ENCODE results near the gene CEMIP. TPM values are rescaled to one million over a fixed set of nuclear protein-coding genes. Genes with fewer than 3 reads are reported as not detected.

Gene CEMIP
- total RNA-seq, 1 donor from 2014 or later = 0.30 TPM

DNA sequence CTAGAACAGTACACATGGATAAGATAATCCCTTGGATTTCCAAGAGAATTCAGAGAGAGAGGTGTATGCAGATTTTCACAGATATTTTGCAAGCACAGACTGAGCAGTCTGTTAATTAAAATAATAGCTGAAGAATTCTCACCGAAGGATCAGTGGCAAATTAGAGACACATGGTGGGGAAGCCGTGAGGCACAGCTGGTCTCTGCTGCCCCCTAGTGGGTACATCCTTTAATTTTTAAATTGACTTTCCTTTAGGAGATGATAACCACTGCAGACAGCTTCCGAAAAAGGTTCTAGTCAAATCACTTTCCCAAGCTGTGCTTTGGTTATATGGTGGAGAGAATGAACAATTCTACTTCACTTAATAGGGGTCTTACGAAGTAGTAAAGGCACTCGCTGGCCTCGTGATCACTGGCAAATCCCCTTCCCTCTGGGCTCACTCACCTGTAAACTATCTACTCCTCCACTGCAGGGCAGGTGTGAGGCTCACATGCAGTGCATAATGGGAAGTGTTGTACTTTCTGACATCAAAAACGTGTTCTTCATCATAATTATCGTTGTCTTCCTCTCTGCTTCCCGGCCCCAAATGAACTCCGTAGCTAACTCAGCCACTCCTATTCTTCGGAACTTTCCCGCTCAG, 191.0 kb downstream of the CEMIP start:
- no peaks in the 10 kb centered on the region for H3K27me3 Mint-ChIP-seq (ENCODE audit: low read depth)
- peaks cover 41% of the 10 kb centered on the region for H3K36me3 Mint-ChIP-seq (ENCODE audit: low read depth)
- no peak overlapping the region for H3K4me3 Mint-ChIP-seq (ENCODE audit: low read depth)
- H3K9me3 Mint-ChIP-seq = peaks cover 5% of the 10 kb centered on the region
- intact Hi-C loops (cut with micrococcal nuclease) = loop anchor here (1.0 to 2.0 kb wide), 2 partner anchors 191 to 514 kb away; partner anchors contain the start of gene CEMIP
- H3K4me1 Mint-ChIP-seq (ENCODE audit: low read depth) = peaks cover 2% of the 10 kb centered on the region
- no peak overlapping the region for H3K27ac Mint-ChIP-seq
- peak; percentile 30 for DNase-seq (ENCODE audit: low spot score)

DNA sequence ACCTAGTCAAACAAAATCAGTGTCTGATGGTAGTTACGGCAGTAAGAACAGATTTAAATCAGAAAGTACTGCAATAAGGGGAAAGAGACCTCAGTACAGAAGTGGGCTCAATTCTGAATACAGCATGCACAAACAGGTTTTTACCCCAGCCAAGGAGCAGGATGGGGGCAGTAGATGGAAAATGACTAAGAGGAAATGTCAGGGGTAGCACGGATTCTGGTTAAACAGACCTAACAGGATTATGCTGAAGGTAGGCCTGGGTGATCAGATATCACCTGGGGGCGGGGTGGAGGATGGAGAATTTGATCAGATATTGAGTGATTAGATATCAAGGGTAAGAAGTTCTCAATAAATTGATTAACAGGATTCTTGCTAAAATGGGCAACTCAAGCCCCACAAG, 191.5 kb downstream of the CEMIP start:
- Mint-ChIP-seq H3K36me3 (ENCODE audit: low read depth) (peaks cover 41% of the 10 kb centered on the region), H3K4me1 (ENCODE audit: low read depth) (peaks cover 8% of the 10 kb centered on the region), H3K27me3 (ENCODE audit: low read depth) (no peaks in the 10 kb centered on the region), H3K27ac (no peak overlapping the region), H3K9me3 (no peaks in the 10 kb centered on the region), H3K4me3 (ENCODE audit: low read depth) (no peak overlapping the region)
- intact Hi-C loops (cut with micrococcal nuclease) = loop anchor here (1.0 to 2.0 kb wide), 2 partner anchors 192 to 514 kb away; partner anchors contain the start of gene CEMIP
- DNase-seq (ENCODE audit: low spot score) = no peak

DNA sequence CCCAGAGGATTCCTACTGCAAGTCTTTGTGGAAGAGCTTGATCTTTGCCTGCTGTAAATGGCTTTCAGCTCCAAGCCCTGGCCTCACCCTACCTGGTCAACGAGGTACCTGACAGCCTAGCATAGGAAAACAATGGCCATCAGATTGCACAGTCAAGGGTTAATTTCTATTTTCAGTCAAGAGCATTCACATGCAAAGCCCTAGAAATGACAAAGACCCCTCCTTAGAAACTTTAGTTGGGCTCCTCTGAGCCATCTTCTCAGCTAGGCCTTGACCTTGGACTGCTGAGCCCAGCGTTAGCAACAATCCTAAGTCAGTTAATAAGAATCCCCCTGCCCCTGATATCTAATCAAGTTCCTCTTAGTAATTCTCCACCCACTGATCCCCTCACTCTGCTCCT, 192.0 kb downstream of the CEMIP start:
- Mint-ChIP-seq H3K4me1 (ENCODE audit: low read depth) (peaks cover 8% of the 10 kb centered on the region), H3K27ac (no peak overlapping the region), H3K27me3 (ENCODE audit: low read depth) (no peaks in the 10 kb centered on the region), H3K4me3 (ENCODE audit: low read depth) (no peak overlapping the region), H3K36me3 (ENCODE audit: low read depth) (peaks cover 39% of the 10 kb centered on the region), H3K9me3 (no peaks in the 10 kb centered on the region)
- intact Hi-C loops (cut with micrococcal nuclease) = loop anchor here (2.0 kb wide), 1 partner anchor 192 kb away; the partner anchor contains the start of gene CEMIP
- no peak for DNase-seq (ENCODE audit: low spot score)

DNA sequence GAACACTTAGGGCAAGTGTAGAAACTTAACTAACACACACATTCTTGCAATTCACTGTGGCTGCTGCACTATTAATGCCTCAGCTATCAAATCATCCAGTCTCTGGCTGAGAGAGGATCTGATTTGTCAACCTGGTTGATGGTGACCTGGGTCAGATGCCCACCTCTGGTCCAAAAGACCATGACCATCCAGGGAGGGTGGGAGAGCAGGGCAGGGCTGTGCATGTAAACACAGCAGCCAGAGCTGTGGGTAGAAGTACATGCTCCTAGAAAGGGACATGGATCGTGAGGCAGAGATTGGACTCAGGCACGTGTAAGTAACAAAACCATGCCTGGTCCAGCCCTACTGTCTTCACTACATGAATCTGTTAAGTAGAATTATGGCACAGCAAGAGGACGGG, 193.1 kb downstream of the CEMIP start:
- no peak overlapping the region for H3K4me3 Mint-ChIP-seq (ENCODE audit: low read depth)
- DNase-seq (ENCODE audit: low spot score) = no peak
- intact Hi-C loops (cut with micrococcal nuclease) = no loop called here

DNA sequence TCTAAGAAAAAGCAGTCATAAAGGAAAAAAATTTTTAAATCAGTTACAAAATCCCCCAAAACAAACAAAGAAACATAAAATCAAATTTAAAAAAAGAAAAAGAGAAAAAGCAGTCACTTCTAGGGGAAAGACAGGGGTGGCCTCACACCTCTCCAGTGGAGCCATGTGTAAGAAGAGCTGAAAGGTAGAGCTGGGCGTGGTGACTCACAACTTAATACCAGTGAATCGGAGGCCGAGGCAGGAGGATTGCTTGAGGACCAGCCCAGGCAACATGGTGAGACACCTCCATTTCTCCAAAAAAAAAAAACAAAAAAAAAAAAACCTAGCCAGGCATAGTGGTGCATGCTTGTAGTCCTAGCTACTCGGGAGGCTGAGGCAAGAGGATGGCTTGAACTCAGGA, 195.7 kb downstream of the CEMIP start:
- H3K4me3 Mint-ChIP-seq (ENCODE audit: low read depth) = no peak overlapping the region
- DNase-seq (ENCODE audit: low spot score) = no peak
- H3K27me3 Mint-ChIP-seq (ENCODE audit: low read depth) = no peaks in the 10 kb centered on the region
- no peak overlapping the region for H3K27ac Mint-ChIP-seq
- H3K36me3 Mint-ChIP-seq (ENCODE audit: low read depth) = peaks cover 57% of the 10 kb centered on the region
- H3K9me3 Mint-ChIP-seq = no peaks in the 10 kb centered on the region
- intact Hi-C loops (cut with micrococcal nuclease) = loop anchor here (5.0 kb wide), 1 partner anchor 132 kb away; no protein-coding TSS in a partner anchor
- peaks cover 34% of the 10 kb centered on the region for H3K4me1 Mint-ChIP-seq (ENCODE audit: low read depth)

More for the DNA sequence above, 193.1 kb downstream of the CEMIP start:
- Mint-ChIP-seq H3K27ac (no peak overlapping the region), H3K4me1 (ENCODE audit: low read depth) (peaks cover 16% of the 10 kb centered on the region), H3K36me3 (ENCODE audit: low read depth) (peaks cover 41% of the 10 kb centered on the region), H3K9me3 (no peaks in the 10 kb centered on the region), H3K27me3 (ENCODE audit: low read depth) (no peaks in the 10 kb centered on the region)

DNA sequence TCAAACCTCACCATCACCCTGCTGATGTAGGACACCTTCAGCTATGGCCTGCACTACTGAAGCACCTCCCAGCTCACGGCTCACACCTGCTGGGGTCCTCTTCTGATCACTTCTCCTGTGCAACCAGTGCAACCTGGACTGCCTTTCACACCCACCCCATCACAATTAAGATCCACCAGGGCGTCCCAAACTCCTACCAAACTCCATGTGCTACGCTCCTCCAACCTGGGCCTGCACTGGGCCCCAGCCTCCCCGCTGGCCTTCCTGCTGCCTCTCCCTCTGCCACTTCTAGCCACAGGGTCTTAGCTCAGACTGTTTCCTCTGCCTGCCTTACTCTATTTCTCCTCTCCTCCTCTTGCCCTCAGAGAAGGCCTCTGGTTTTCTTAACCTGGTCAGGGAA, 197.7 kb downstream of the CEMIP start:
- Mint-ChIP-seq H3K4me1 (ENCODE audit: low read depth) (peaks cover 35% of the 10 kb centered on the region), H3K27ac (no peak overlapping the region), H3K4me3 (ENCODE audit: low read depth) (no peak overlapping the region), H3K9me3 (no peaks in the 10 kb centered on the region), H3K27me3 (ENCODE audit: low read depth) (no peaks in the 10 kb centered on the region), H3K36me3 (ENCODE audit: low read depth) (peaks cover 58% of the 10 kb centered on the region)
- no peak for DNase-seq (ENCODE audit: low spot score)
- intact Hi-C loops (cut with micrococcal nuclease) = loop anchor here (5.0 kb wide), 1 partner anchor 130 kb away; no protein-coding TSS in a partner anchor

DNA sequence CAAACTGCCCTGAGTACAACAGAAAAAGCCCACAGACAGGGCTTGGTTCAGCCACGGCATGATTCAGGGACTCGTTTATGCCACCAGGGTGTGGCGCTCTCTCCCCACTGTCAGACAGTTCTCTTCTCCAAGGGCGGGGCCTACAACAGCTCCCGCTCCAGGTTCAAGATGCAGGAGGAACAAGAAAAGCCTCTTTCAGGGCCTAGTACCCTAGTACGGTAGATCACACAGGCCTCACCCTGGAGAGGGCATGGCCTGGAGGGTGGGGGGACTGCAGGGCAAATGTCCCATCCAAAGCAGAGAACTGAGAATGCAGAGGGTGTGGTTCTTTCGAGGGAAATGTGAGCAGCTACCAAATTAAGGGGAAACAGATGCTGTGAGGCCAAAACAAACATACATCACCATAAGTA, 198.5 kb downstream of the CEMIP start:
- Mint-ChIP-seq H3K9me3 (no peaks in the 10 kb centered on the region), H3K27ac (no peak overlapping the region), H3K36me3 (ENCODE audit: low read depth) (peaks cover 59% of the 10 kb centered on the region), H3K27me3 (ENCODE audit: low read depth) (no peaks in the 10 kb centered on the region), H3K4me3 (ENCODE audit: low read depth) (no peak overlapping the region), H3K4me1 (ENCODE audit: low read depth) (peaks cover 42% of the 10 kb centered on the region)
- DNase-seq (ENCODE audit: low spot score) = no peak
- intact Hi-C loops (cut with micrococcal nuclease) = loop anchor here (5.0 kb wide), 1 partner anchor 130 kb away; no protein-coding TSS in a partner anchor

DNA sequence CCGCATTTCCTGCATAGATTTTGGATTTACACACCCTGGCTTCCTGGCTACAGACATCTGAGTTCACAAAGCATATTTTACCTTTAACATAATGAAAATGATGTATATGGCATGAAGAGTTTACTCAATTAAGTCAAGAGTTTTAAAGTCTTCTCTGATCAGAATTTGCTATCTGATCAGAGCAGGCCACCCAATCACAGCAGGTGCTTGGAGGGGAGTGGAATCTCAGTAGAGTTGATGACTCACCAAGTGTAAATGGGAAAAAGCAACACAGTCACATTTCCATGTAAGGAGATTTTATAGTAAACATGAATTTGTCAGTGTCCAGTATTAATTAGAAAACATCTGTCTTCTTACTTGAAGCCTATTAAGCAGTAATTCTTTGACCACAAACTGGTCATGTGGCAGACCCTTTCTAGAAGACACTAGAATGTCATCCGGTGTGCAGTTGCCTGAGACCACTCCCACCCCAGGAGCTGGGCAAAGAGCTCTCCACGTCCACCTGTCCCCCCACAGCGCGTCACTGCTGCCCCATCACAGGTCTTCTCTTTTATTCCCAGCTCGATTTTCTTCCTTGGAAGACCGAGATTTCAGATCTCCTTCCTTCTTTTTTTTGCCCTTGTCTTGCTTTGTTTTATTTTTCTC, 199.6 kb downstream of the CEMIP start:
- Mint-ChIP-seq H3K36me3 (ENCODE audit: low read depth) (peaks cover 65% of the 10 kb centered on the region), H3K9me3 (no peaks in the 10 kb centered on the region), H3K4me1 (ENCODE audit: low read depth) (peaks cover 45% of the 10 kb centered on the region), H3K27me3 (ENCODE audit: low read depth) (no peaks in the 10 kb centered on the region), H3K4me3 (ENCODE audit: low read depth) (no peak overlapping the region), H3K27ac (peak overlapping the region; percentile 73)
- intact Hi-C loops (cut with micrococcal nuclease) = loop anchor here (5.0 kb wide), 1 partner anchor 128 kb away; no protein-coding TSS in a partner anchor
- DNase-seq (ENCODE audit: low spot score) = no peak

DNA sequence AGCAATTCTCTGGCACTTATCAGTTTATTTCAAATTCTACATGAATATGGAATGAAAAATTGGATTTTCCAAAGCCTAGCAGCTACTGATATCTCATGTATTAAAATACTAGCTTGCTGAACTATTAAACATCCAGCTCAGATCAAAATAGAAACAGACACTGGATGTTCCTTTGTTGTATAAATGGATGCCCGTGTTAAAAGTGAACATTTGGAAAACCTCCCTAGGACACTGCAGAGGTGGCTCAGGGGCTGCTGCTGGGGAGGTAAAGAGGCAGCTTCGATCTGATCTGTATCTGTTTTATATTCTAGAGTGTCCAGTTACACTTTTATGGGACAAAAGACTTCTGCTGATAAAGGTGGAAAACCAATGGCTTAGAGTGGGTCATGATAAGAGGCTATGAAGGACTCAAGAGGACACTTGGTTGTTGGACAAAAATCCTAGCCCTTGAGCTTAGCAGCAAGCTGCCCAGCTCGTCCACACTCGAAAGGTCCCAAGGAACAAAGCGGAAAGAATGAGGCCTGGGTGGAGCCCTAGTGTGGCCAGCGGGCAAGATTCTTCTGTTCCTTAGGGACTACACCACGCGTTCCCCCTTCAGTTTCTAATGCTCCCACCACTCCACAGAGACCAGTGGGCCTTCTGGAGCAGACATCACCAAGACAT, 200.5 kb downstream of the CEMIP start:
- H3K36me3 Mint-ChIP-seq (ENCODE audit: low read depth) = peaks cover 61% of the 10 kb centered on the region
- H3K27ac Mint-ChIP-seq = peak overlapping the region; percentile 21
- H3K9me3 Mint-ChIP-seq = no peaks in the 10 kb centered on the region
- peaks cover 51% of the 10 kb centered on the region for H3K4me1 Mint-ChIP-seq (ENCODE audit: low read depth)
- intact Hi-C loops (cut with micrococcal nuclease) = loop anchor here (5.0 kb wide), 1 partner anchor 128 kb away; no protein-coding TSS in a partner anchor
- no peak overlapping the region for H3K4me3 Mint-ChIP-seq (ENCODE audit: low read depth)
- H3K27me3 Mint-ChIP-seq (ENCODE audit: low read depth) = no peaks in the 10 kb centered on the region
- no peak for DNase-seq (ENCODE audit: low spot score)

DNA sequence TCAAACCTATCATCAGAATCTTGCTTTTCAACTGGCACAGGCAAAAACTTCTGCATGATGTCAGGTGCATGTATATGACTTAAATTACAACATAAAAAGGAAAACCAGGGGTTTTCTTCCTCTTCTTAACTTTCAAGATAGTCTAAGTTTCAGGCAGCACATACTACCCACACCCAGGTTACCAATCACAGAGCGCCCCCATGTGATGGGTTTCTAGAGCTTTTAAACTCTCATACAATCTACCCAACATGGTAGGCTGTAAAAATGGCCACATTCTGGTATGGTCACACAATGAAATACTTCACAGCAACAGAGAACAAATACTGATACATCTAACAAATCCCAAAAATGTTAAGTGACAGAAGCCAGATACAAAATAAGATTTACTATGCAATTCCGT, 203.0 kb downstream of the CEMIP start:
- H3K4me3 Mint-ChIP-seq (ENCODE audit: low read depth) = no peak overlapping the region
- H3K9me3 Mint-ChIP-seq = no peaks in the 10 kb centered on the region
- no peak for DNase-seq (ENCODE audit: low spot score)
- intact Hi-C loops (cut with micrococcal nuclease) = no loop called here
- H3K36me3 Mint-ChIP-seq (ENCODE audit: low read depth) = peaks cover 61% of the 10 kb centered on the region
- H3K27me3 Mint-ChIP-seq (ENCODE audit: low read depth) = no peaks in the 10 kb centered on the region
- peaks cover 52% of the 10 kb centered on the region for H3K4me1 Mint-ChIP-seq (ENCODE audit: low read depth)
- H3K27ac Mint-ChIP-seq = peak overlapping the region; percentile 48

DNA sequence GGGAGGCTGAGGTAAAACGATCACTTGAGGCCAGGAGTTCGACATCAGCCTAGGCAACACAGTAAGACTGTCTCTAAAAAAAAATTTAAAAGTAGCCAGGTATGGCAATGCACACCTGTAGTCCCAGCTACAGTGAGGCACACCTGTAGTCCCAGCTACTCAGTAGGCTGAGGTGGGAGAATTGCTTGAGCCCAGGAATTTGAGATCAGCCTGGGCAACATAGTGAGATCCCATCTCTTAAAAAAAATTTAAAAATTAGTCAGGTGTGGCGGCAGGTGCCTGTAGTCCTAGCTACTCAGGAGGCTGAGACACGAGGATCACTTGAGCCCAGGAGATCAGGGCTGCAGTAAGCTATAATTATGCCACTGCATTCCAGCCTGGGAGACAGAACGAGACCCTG, 203.7 kb downstream of the CEMIP start:
- intact Hi-C loops (cut with micrococcal nuclease) = no loop called here
- no peaks in the 10 kb centered on the region for H3K9me3 Mint-ChIP-seq
- peaks cover 56% of the 10 kb centered on the region for H3K36me3 Mint-ChIP-seq (ENCODE audit: low read depth)
- H3K4me1 Mint-ChIP-seq (ENCODE audit: low read depth) = peaks cover 47% of the 10 kb centered on the region
- no peak for DNase-seq (ENCODE audit: low spot score)
- H3K4me3 Mint-ChIP-seq (ENCODE audit: low read depth) = no peak overlapping the region
- H3K27ac Mint-ChIP-seq = no peak overlapping the region
- no peaks in the 10 kb centered on the region for H3K27me3 Mint-ChIP-seq (ENCODE audit: low read depth)

DNA sequence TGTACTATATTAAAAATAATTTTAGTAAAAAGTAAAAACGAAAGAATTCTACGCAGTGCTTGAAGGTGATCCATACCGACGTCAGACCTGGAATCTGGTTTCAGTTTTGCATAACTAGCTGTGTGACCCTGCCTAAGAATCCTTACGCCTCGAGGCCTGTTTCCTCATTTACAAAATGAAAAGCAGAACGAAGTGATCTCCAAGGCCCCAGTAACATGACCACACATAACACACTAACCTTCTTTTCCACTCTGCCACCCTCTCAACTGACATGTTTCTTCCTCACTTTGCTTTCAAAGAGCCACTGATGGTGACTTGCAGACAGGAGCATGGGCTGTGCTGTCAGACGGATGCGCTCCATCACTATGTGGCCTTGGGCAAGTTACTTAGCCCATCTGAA, 205.7 kb downstream of the CEMIP start:
- DNase-seq (ENCODE audit: low spot score) = no peak
- no peak overlapping the region for H3K4me3 Mint-ChIP-seq (ENCODE audit: low read depth)
- peak overlapping the region; percentile 29 for H3K27ac Mint-ChIP-seq
- intact Hi-C loops (cut with micrococcal nuclease) = loop anchor here (5.0 kb wide), 2 partner anchors 37 to 288 kb away; partner anchors contain the start of gene ABHD17C
- no peaks in the 10 kb centered on the region for H3K27me3 Mint-ChIP-seq (ENCODE audit: low read depth)
- H3K36me3 Mint-ChIP-seq (ENCODE audit: low read depth) = peaks cover 52% of the 10 kb centered on the region
- H3K9me3 Mint-ChIP-seq = no peaks in the 10 kb centered on the region
- peaks cover 45% of the 10 kb centered on the region for H3K4me1 Mint-ChIP-seq (ENCODE audit: low read depth)
